MM.1S (cell line): Measurements from ENCODE around the gene CADM4.

Experiments
- DNase-seq: peaks from one replicate; pipeline ENCODE4 v3.0.0-alpha.2; 2015
- H2AFZ ChIP-seq: fragments of 300-600 bp; sonication (generic); 2 replicates; pipeline ENCODE4 v1.6.0; 2016; ENCODE audit warnings: antibody characterized with exemption, low read length
- H3F3A ChIP-seq: fragments of 300-600 bp; sonication (generic); 2 replicates; pipeline ENCODE4 v1.6.1; 2016; ENCODE audit warnings: mild to moderate bottlenecking, antibody characterized with exemption, low read length, moderate library complexity, mixed read lengths; ENCODE audit not compliant: insufficient read depth
- H3K27ac ChIP-seq: fragments of 300-600 bp; sonication (generic); 2 replicates; pipeline ENCODE4 v1.5.1; 2016; ENCODE audit warnings: mild to moderate bottlenecking, low read length
- H3K27me3 ChIP-seq: fragments of 300-600 bp; sonication (generic); replicated peaks from 2 replicates; pipeline ENCODE4 v1.6.0; 2016; ENCODE audit warnings: low read length; ENCODE audit not compliant: insufficient read depth
- H3K36me3 ChIP-seq: fragments of 300-600 bp; sonication (generic); replicated peaks from 2 replicates; pipeline ENCODE4 v1.6.1; 2016; ENCODE audit warnings: mild to moderate bottlenecking, low read length, mixed read lengths; ENCODE audit not compliant: insufficient read depth
- H3K4me1 ChIP-seq: fragments of 300-600 bp; sonication (generic); 2 replicates; pipeline ENCODE4 v1.6.1; 2016; ENCODE audit warnings: low read length, mixed read lengths
- H3K4me2 ChIP-seq: fragments of 300-600 bp; sonication (generic); 2 replicates; pipeline ENCODE4 v1.6.0; 2016; ENCODE audit warnings: low read depth, low read length
- H3K4me3 ChIP-seq: fragments of 300-600 bp; sonication (generic); 2 replicates; pipeline ENCODE4 v1.5.1; 2016; ENCODE audit warnings: low read length, mixed read lengths
- H3K79me2 ChIP-seq: fragments of 300-600 bp; sonication (generic); 2 replicates; pipeline ENCODE4 v1.6.1; 2016; ENCODE audit warnings: mixed run types, low read length, mixed read lengths
- H3K9ac ChIP-seq: fragments of 300-600 bp; sonication (generic); 2 replicates; pipeline ENCODE4 v1.6.1; 2016; ENCODE audit warnings: low read length, mixed read lengths
- H3K9me2 ChIP-seq: fragments of 300-600 bp; sonication (generic); replicated peaks from 2 replicates; pipeline ENCODE4 v1.6.1; 2016; ENCODE audit warnings: mild to moderate bottlenecking, low read length, mixed read lengths; ENCODE audit not compliant: insufficient read depth
- H3K9me3 ChIP-seq: fragments of 300-600 bp; sonication (generic); replicated peaks from 2 replicates; pipeline ENCODE4 v1.6.1; 2016; ENCODE audit warnings: mild to moderate bottlenecking, low read length, mixed read lengths; ENCODE audit not compliant: insufficient read depth
- H4K20me1 ChIP-seq: fragments of 300-600 bp; sonication (generic); 2 replicates; pipeline ENCODE4 v1.6.1; 2016; ENCODE audit warnings: mild to moderate bottlenecking, low read length, moderate library complexity, mixed read lengths; ENCODE audit not compliant: insufficient read depth
- EZH2 ChIP-seq: fragments of 300-600 bp; sonication (generic); optimal IDR thresholded peaks from 2 replicates; pipeline ENCODE3; 2017; ENCODE audit warnings: low read depth, mild to moderate bottlenecking, antibody characterized with exemption, low read length, mixed read lengths
- EZH2phosphoT487 ChIP-seq: fragments of 300-600 bp; sonication (generic); IDR thresholded peaks from 2 replicates; pipeline ENCODE4 v1.6.1; 2018; ENCODE audit warnings: antibody characterized with exemption, low read length
- TF ChIP-seq, protein P1 (sequence below): fragments of 300-600 bp; sonication (generic); IDR thresholded peaks from 2 replicates; pipeline ENCODE4 v1.5.1; 2016; ENCODE audit warnings: antibody characterized with exemption, low read length, mixed read lengths

CADM4 gene

DNA sequence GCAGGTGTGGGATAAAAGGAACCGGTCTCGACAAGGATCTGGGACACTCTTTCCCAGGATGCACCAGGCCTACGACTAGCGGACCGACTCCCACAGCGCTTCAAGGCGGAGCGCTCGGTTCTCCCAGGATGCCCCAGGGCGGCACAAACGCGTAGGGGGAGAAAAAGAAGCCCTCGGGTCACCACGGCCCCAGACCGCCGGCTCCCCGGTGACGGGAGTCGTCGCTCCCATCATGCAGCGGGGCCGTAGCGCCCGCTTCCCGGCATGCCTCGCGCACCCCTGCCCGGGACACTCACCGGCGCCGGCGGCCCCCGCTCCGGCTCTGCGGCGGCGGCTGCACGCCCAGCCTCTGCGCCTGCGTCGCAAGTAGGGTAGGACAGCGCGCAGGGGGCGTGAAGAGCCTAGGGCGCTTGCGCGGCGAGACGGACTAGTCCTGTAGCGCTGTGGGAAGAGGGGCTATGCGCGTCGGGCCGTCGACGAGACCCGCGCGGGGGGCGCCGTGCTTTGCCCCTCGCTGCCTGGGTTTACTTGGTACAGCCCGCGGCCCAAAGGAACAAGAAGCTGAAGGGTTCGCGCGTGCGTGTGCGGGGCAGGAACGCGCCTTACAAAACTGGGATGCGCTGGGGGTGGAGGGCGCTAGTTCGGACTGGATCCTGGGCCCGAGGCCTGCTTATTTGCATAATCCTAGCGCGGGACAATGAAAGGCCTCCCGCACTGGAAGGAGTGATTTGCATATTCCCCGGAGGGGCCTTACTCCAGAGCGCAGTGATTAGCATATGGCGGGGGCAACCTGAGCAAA is 20.2 kb downstream of the CADM4 start, which contains the start of gene ZNF428:
ZNF428 (minus strand) TSS at position 368 of the 799 bp plus-strand sequence. CDS start 5,325 bp downstream, outside the sequence.
- no peaks in the 10 kb centered on the region for H3K9me3 ChIP-seq
- DNase-seq = peak; percentile 97
- TF ChIP-seq, protein P1, sequence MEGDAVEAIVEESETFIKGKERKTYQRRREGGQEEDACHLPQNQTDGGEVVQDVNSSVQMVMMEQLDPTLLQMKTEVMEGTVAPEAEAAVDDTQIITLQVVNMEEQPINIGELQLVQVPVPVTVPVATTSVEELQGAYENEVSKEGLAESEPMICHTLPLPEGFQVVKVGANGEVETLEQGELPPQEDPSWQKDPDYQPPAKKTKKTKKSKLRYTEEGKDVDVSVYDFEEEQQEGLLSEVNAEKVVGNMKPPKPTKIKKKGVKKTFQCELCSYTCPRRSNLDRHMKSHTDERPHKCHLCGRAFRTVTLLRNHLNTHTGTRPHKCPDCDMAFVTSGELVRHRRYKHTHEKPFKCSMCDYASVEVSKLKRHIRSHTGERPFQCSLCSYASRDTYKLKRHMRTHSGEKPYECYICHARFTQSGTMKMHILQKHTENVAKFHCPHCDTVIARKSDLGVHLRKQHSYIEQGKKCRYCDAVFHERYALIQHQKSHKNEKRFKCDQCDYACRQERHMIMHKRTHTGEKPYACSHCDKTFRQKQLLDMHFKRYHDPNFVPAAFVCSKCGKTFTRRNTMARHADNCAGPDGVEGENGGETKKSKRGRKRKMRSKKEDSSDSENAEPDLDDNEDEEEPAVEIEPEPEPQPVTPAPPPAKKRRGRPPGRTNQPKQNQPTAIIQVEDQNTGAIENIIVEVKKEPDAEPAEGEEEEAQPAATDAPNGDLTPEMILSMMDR = no peak
- no peak for TF ChIP-seq EZH2
- TF ChIP-seq EZH2phosphoT487 = no peak
- H3K27ac ChIP-seq = peak within 1 kb of the TSS; percentile 93
- H3F3A ChIP-seq = peaks cover 16% of the 10 kb centered on the region; the same call in 1 of the 2 replicates
- peak within 1 kb of the TSS; percentile 80 for H2AFZ ChIP-seq
- H3K4me1 ChIP-seq = peaks cover 7% of the 10 kb centered on the region; the same call in 1 of the 2 replicates
- H3K9ac ChIP-seq = peak within 1 kb of the TSS; percentile 95
- no peaks in the 10 kb centered on the region for H3K36me3 ChIP-seq
- no peaks in the 10 kb centered on the region for H3K9me2 ChIP-seq
- no peaks in the 10 kb centered on the region for H4K20me1 ChIP-seq
- peak within 1 kb of the TSS; percentile 85 for H3K4me3 ChIP-seq
- H3K79me2 ChIP-seq = peaks cover 39% of the 10 kb centered on the region
- H3K27me3 ChIP-seq = no peaks in the 10 kb centered on the region
- peak within 1 kb of the TSS; percentile 97 for H3K4me2 ChIP-seq

DNA sequence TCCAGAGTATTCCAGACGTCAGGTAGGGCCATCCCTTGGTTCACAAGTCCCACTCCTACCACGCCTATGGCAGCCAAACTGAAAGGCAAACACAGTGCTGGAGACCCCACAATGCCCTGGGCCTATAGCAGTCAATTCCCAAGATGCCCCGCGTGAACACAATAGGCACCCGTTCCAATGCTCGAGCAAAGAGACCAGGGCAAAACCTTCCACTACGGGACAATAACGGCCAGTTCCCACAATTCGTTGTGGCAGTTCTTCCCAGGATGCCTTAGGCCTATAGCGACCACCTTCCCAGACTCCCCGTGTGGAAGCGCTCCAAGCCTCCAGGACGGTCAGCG is 20.8 kb downstream of the CADM4 start:
- Histone ChIP-seq H3K4me2 (peak overlapping the region; percentile 97), H3K36me3 (no peaks in the 10 kb centered on the region), H3K4me1 (peaks cover 7% of the 10 kb centered on the region; the same call in 1 of the 2 replicates), H2AFZ (peak overlapping the region; percentile 80), H3K9ac (peak overlapping the region; percentile 95), H4K20me1 (no peaks in the 10 kb centered on the region), H3F3A (peaks cover 17% of the 10 kb centered on the region; the same call in 1 of the 2 replicates), H3K79me2 (peaks cover 42% of the 10 kb centered on the region), H3K9me3 (no peaks in the 10 kb centered on the region), H3K27ac (peak overlapping the region; percentile 93), H3K27me3 (no peaks in the 10 kb centered on the region), H3K4me3 (peak overlapping the region; percentile 85), H3K9me2 (no peaks in the 10 kb centered on the region)
- TF ChIP-seq, protein P1 = no peak
- TF ChIP-seq EZH2 = no peak
- no peak for TF ChIP-seq EZH2phosphoT487
- DNase-seq = peak; percentile 61

DNA sequence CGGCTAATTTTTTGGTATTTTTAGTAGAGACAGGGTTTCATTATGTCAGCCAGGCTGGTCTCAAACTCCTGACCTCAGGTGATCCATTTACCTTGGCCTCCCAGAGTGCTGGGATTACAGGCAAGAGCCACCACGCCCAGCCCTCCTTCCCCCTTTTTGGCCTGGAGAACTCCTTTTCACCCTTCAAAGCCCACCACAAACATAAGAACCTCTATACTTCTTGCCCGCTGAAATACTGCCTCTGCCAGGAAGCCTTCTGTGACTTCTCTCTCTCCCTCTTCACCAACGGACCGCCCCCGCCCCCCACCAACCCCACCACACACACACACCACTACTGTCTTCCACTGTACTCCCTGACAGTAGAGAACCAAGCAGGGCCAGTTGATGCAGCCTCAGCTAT is 22.7 kb downstream of the CADM4 start:
- Histone ChIP-seq H3K4me1 (peaks cover 7% of the 10 kb centered on the region; the same call in 1 of the 2 replicates), H3K4me2 (no peak overlapping the region), H3K9me2 (no peaks in the 10 kb centered on the region), H3K9ac (no peak overlapping the region), H3K36me3 (no peaks in the 10 kb centered on the region), H2AFZ (no peak overlapping the region), H3K27ac (no peak overlapping the region), H3K9me3 (no peaks in the 10 kb centered on the region), H3K4me3 (no peak overlapping the region), H4K20me1 (no peaks in the 10 kb centered on the region), H3K27me3 (no peaks in the 10 kb centered on the region), H3K79me2 (peaks cover 43% of the 10 kb centered on the region), H3F3A (peaks cover 21% of the 10 kb centered on the region; the same call in 1 of the 2 replicates)
- no peak for DNase-seq
- TF ChIP-seq EZH2 = no peak
- TF ChIP-seq, protein P1 = no peak
